NCI-H524 treated with DMSO at 0.1 percent for 48 hours (cell line): ENCODE results near the gene GALNT12.

Experiments used
- DNase-seq: peaks from one replicate; lab custom pipeline; 2025; lab: John Stamatoyannopoulos, UW

Gene GALNT12

GRCh38 chr9:98783518-98784226, 23.8 kb upstream of the GALNT12 start:
- DNase-seq: no peak

GRCh38 chr9:98784831-98785806, 22.4 kb upstream of the GALNT12 start:
- DNase-seq: peak; percentile 76

- no peak for DNase-seq
Measured at GRCh38 chr9:98786750-98787510, 20.5 kb upstream of the GALNT12 start.

- DNase-seq: no peak
Measured at GRCh38 chr9:98787766-98788335, 19.6 kb upstream of the GALNT12 start.

- DNase-seq: no peak
Measured at GRCh38 chr9:98789483-98790133, 17.9 kb upstream of the GALNT12 start.

- peak; percentile 98 for DNase-seq
Measured at GRCh38 chr9:98790134-98790841, 17.2 kb upstream of the GALNT12 start.

GRCh38 chr9:98790842-98791607, 16.4 kb upstream of the GALNT12 start:
- no peak for DNase-seq

GRCh38 chr9:98791608-98792490, 15.6 kb upstream of the GALNT12 start:
- no peak for DNase-seq

- no peak for DNase-seq
Measured at GRCh38 chr9:98793031-98793430, 14.4 kb upstream of the GALNT12 start.

- no peak for DNase-seq
Measured at GRCh38 chr9:98794802-98795201, 12.7 kb upstream of the GALNT12 start.

GRCh38 chr9:98795295-98795955, 12.0 kb upstream of the GALNT12 start:
- no peak for DNase-seq

- DNase-seq: no peak
Measured at GRCh38 chr9:98795970-98796363, 11.5 kb upstream of the GALNT12 start.

GRCh38 chr9:98796364-98797101, 10.9 kb upstream of the GALNT12 start, which contains the start of gene ANKS6:
ANKS6 (minus strand) TSS chr9:98796555; CDS start chr9:98796491, 64 bp downstream.
- no peak for DNase-seq

GRCh38 chr9:98797491-98797890, 10.0 kb upstream of the GALNT12 start:
- DNase-seq: no peak

- DNase-seq: no peak
Measured at GRCh38 chr9:98798254-98798653, 9.2 kb upstream of the GALNT12 start.

- peak; percentile 51 for DNase-seq
Measured at GRCh38 chr9:98801561-98801960, 5.9 kb upstream of the GALNT12 start.

- no peak for DNase-seq
Measured at GRCh38 chr9:98801969-98802371, 5.5 kb upstream of the GALNT12 start.

- no peak for DNase-seq
Measured at GRCh38 chr9:98804083-98804482, 3.4 kb upstream of the GALNT12 start.
